ENCODE measurements around the gene KANK3. TPM values are rescaled to one million over a fixed set of nuclear protein-coding genes. Genes with fewer than 3 reads are reported as not detected.

KANK3 gene
- total and polyA plus RNA-seq, 2 donors (not counting 1 experiment from before 2014, with no cell fraction given): 0.17 to 0.23 TPM

DNA sequence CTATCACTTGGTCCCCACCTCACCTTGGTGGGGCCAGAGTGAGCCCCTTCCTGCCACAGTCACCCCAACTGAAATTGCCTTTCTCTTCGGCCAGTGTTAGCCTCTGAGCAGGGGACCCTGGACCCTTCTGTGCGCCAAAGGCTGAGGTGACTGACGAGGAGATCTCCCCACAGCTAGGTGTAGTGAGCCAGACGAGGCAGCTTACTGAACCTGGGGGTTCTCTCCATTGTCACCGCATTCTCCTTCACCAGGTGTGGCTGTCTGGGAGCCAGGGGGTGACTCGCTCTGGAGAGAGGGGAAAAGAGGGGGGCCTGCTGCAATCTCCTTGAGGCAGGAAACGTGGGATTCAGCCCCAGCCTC is 20.4 kb downstream of the KANK3 start:
- peak overlapping the region; percentile 99 for H3K4me2 ChIP-seq (ENCODE audit: extremely low read depth, insufficient read depth, low read length)
- H3K9ac ChIP-seq (ENCODE audit: insufficient read depth, low read length): peak overlapping the region; percentile 23
- no peak for DNase-seq (ENCODE audit: low read depth in 2 of 2)
- H3K9me3 ChIP-seq (ENCODE audit: control insufficient read depth, insufficient read depth, low read depth, low read length): no peaks in the 10 kb centered on the region
- H3K4me1 ChIP-seq (ENCODE audit: control insufficient read depth, extremely low read depth, insufficient read depth, low read length): peaks cover 11% of the 10 kb centered on the region
- peak overlapping the region; percentile 86 to 100 (median 96) for H3K4me3 ChIP-seq (replicated peaks in 1 of 4; ENCODE audit: control extremely low read depth in 1 of 4, insufficient read depth in 1 of 4, low read depth in 3 of 4, low read length in 4 of 4)
- TF ChIP-seq EZH2 (IDR thresholded peaks at IDR 0.05; ENCODE audit: low read length, missing control alignments): no peak
- TF ChIP-seq, protein P1, sequence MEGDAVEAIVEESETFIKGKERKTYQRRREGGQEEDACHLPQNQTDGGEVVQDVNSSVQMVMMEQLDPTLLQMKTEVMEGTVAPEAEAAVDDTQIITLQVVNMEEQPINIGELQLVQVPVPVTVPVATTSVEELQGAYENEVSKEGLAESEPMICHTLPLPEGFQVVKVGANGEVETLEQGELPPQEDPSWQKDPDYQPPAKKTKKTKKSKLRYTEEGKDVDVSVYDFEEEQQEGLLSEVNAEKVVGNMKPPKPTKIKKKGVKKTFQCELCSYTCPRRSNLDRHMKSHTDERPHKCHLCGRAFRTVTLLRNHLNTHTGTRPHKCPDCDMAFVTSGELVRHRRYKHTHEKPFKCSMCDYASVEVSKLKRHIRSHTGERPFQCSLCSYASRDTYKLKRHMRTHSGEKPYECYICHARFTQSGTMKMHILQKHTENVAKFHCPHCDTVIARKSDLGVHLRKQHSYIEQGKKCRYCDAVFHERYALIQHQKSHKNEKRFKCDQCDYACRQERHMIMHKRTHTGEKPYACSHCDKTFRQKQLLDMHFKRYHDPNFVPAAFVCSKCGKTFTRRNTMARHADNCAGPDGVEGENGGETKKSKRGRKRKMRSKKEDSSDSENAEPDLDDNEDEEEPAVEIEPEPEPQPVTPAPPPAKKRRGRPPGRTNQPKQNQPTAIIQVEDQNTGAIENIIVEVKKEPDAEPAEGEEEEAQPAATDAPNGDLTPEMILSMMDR (conservative IDR thresholded peaks at IDR 0.05 in 1 of 2, IDR thresholded peaks at IDR 0.05 in 1 of 2; ENCODE audit: low read depth in 1 of 2, low read length in 2 of 2): no peak
- H3K27ac ChIP-seq (ENCODE audit: insufficient read depth, low read length): peak overlapping the region; percentile 32
- H3K79me2 ChIP-seq (ENCODE audit: control insufficient read depth, insufficient read depth, low read length): peaks cover 37% of the 10 kb centered on the region
- peaks cover 12% of the 10 kb centered on the region for H3K36me3 ChIP-seq (ENCODE audit: control insufficient read depth, insufficient read depth, low read length)
- H3K27me3 ChIP-seq (ENCODE audit: control insufficient read depth, insufficient read depth, low read length): no peaks in the 10 kb centered on the region
- H4K20me1 ChIP-seq (ENCODE audit: control insufficient read depth, extremely low read depth, insufficient read depth, low read length): no peaks in the 10 kb centered on the region
- H2AFZ ChIP-seq (ENCODE audit: low read length): no peak overlapping the region

DNA sequence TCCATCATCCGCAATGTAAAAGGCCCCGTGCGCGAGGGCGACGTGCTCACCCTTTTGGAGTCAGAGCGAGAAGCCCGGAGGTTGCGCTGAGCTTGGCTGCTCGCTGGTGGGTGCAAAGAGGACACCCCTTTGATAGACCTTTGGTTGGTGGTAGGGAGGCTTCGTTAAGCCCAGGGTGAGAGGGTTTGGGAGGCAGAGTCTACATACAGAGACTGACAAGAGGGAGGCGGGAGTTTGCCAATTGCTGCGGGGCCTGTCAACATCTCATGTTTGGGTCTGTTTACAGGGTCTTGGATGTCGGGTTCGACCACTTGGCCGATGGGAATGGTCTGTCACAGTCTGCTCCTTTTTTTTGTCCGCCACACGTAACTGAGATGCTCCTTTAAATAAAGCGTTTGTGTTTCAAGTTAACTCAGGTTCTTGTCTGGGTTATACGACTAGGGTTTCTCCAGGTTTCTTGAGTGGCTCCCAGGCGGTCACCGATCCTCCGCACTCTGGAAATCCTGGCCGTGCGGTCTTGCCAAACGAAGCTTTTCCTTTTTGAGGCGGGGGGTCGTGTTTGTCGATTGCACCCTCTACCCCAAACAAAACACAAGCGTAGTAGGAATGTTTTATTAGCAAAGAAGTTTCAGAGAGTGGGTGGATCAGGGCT is 20.9 kb downstream of the KANK3 start:
- peak overlapping the region; percentile 88 for H3K27ac ChIP-seq (ENCODE audit: insufficient read depth, low read length)
- DNase-seq (ENCODE audit: low read depth in 2 of 2): no peak

More for the DNA sequence above, 20.9 kb downstream of the KANK3 start:
- H3K79me2 ChIP-seq (ENCODE audit: control insufficient read depth, insufficient read depth, low read length): peaks cover 37% of the 10 kb centered on the region
- no peak overlapping the region for H2AFZ ChIP-seq (ENCODE audit: low read length)
- peaks cover 11% of the 10 kb centered on the region for H3K4me1 ChIP-seq (ENCODE audit: control insufficient read depth, extremely low read depth, insufficient read depth, low read length)
- H3K9ac ChIP-seq (ENCODE audit: insufficient read depth, low read length): peak overlapping the region; percentile 97
- TF ChIP-seq, protein P1 (conservative IDR thresholded peaks at IDR 0.05 in 1 of 2, IDR thresholded peaks at IDR 0.05 in 1 of 2; ENCODE audit: low read depth in 1 of 2, low read length in 2 of 2): no peak
- TF ChIP-seq EZH2 (IDR thresholded peaks at IDR 0.05; ENCODE audit: low read length, missing control alignments): no peak
- H4K20me1 ChIP-seq (ENCODE audit: control insufficient read depth, extremely low read depth, insufficient read depth, low read length): no peaks in the 10 kb centered on the region
- no peaks in the 10 kb centered on the region for H3K9me3 ChIP-seq (ENCODE audit: control insufficient read depth, insufficient read depth, low read depth, low read length)
- no peaks in the 10 kb centered on the region for H3K27me3 ChIP-seq (ENCODE audit: control insufficient read depth, insufficient read depth, low read length)
- peak overlapping the region; percentile 86 to 100 (median 96) for H3K4me3 ChIP-seq (replicated peaks in 1 of 4; ENCODE audit: control extremely low read depth in 1 of 4, insufficient read depth in 1 of 4, low read depth in 3 of 4, low read length in 4 of 4)
- H3K4me2 ChIP-seq (ENCODE audit: extremely low read depth, insufficient read depth, low read length): peak overlapping the region; percentile 99
- H3K36me3 ChIP-seq (ENCODE audit: control insufficient read depth, insufficient read depth, low read length): peaks cover 12% of the 10 kb centered on the region

Data from fibroblast of lung (primary cell).